ENCODE data around the gene OPCML. TPM values are rescaled to one million over a fixed set of nuclear protein-coding genes. Genes with fewer than 3 reads are reported as not detected.

OPCML gene
- total RNA-seq, 4 donors from 2014 or later = 0.06 to 0.83 (median 0.24) TPM

DNA sequence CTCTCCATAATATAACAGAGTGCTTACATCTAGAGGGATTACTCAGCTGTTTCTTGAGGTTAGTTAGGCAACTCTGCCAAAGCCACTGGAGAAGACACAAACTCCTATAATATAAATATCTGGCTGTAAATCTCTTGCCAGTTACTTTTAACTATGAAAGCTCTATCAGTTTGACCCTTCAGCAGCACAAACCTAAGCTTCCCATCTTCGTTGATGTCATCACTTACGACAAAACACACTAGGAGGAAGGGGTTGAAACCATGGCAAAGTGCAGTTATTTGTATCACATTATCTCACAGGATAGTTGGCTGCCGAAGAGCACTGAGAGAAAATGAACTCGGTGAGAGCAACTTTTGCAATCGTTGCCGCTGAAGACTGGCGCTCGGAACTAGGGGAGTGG, 922.1 kb downstream of the OPCML start:
- Histone ChIP-seq H3K27me3 (peaks cover 0 to 4% (median 0%) of the 10 kb centered on the region in 4 donors), H3K36me3 (no peaks in the 10 kb centered on the region), H3K27ac (replicated peaks in 1 of 4) (no peak overlapping the region), H3K9me3 (no peaks in the 10 kb centered on the region), H3K4me3 (no peak overlapping the region), H3K4me1 (no peaks in the 10 kb centered on the region)
- intact Hi-C loops (cut with DNase I) = no loop called here
- DNase-seq (ENCODE audit: extremely low spot score) = peak; percentile 53
- 83% methylated on average over 8 of the region's 8 CpGs for WGBS
- TF ChIP-seq POLR2AphosphoS5 (IDR thresholded peaks at IDR 0.05) (no peak), EP300 (IDR thresholded peaks at IDR 0.05) (no peak), CTCF (IDR thresholded peaks at IDR 0.05) (no peak), POLR2A (IDR thresholded peaks at IDR 0.05; ENCODE audit: low read depth) (no peak)

- 63% methylated on average over 2 of the region's 2 CpGs for WGBS
- Histone ChIP-seq H3K36me3 (no peaks in the 10 kb centered on the region), H3K27ac (replicated peaks in 1 of 4) (no peak overlapping the region), H3K4me1 (no peaks in the 10 kb centered on the region), H3K4me3 (no peak overlapping the region), H3K9me3 (no peaks in the 10 kb centered on the region), H3K27me3 (peaks cover 0 to 4% (median 0%) of the 10 kb centered on the region in 4 donors)
- intact Hi-C loops (cut with DNase I) = no loop called here
- DNase-seq (ENCODE audit: extremely low spot score) = no peak
- TF ChIP-seq CTCF (IDR thresholded peaks at IDR 0.05) (no peak), POLR2A (IDR thresholded peaks at IDR 0.05; ENCODE audit: low read depth) (no peak), POLR2AphosphoS5 (IDR thresholded peaks at IDR 0.05) (no peak), EP300 (IDR thresholded peaks at IDR 0.05) (no peak)
Observed at GRCh38 chr11:132607575-132607974, 924.7 kb downstream of the OPCML start.

DNA sequence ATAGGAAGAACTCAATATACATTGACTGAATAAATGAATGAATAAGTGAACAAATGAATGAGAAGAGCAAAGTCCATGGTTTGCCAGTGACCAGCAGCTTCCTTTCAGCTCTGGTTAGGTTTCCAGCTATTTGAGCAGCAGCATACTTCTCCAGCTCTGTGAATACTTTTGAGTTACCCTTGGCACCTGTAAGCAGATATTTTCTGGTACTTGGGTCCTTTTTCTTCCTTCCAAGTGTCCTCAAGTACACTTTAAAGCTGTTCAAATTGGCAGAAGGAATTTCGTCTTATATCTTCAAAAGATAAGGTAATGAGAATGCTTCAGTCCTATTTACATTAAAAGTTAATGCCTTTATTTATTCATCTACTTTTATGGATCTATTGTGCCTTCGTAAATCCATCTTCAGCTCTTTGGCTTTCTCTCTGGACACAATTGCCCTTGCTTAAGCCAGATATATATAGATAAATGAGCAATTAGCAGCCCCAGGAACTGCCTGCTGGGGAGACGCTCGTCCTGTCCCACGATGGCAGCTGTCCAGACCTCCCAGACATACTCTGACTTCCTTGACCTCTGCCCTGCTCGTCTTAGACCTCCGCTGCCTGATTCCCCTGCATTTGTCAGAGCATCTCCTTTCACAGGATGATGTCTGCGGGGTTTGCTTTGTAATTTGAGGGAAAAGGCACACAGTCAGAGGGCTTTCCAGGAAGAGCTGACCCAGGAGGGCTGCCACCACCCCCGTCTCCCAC, 926.3 kb downstream of the OPCML start:
- Histone ChIP-seq H3K4me1 (no peaks in the 10 kb centered on the region), H3K27ac (replicated peaks in 1 of 4) (no peak overlapping the region), H3K27me3 (peaks cover 0 to 4% (median 0%) of the 10 kb centered on the region in 4 donors), H3K9me3 (no peaks in the 10 kb centered on the region), H3K4me3 (no peak overlapping the region), H3K36me3 (no peaks in the 10 kb centered on the region)
- peak; percentile 66 for DNase-seq (ENCODE audit: extremely low spot score)
- WGBS = 42% methylated on average over 9 of the region's 9 CpGs
- TF ChIP-seq POLR2AphosphoS5 (IDR thresholded peaks at IDR 0.05) = no peak
- intact Hi-C loops (cut with DNase I) = no loop called here

- H3K27ac ChIP-seq (replicated peaks in 1 of 4) = no peak overlapping the region
- H3K4me1 ChIP-seq = no peaks in the 10 kb centered on the region
- H3K9me3 ChIP-seq = no peaks in the 10 kb centered on the region
- WGBS = 70% methylated on average over 2 of the region's 2 CpGs
- DNase-seq (ENCODE audit: extremely low spot score) = no peak
- no peak for TF ChIP-seq CTCF (IDR thresholded peaks at IDR 0.05)
- TF ChIP-seq POLR2A (IDR thresholded peaks at IDR 0.05; ENCODE audit: low read depth) = no peak
- TF ChIP-seq EP300 (IDR thresholded peaks at IDR 0.05) = no peak
- TF ChIP-seq POLR2AphosphoS5 (IDR thresholded peaks at IDR 0.05) = no peak
- peaks cover 0 to 4% (median 0%) of the 10 kb centered on the region in 4 donors for H3K27me3 ChIP-seq
- intact Hi-C loops (cut with DNase I) = no loop called here
- no peaks in the 10 kb centered on the region for H3K36me3 ChIP-seq
- no peak overlapping the region for H3K4me3 ChIP-seq
Observed at GRCh38 chr11:132604431-132604830, 927.9 kb downstream of the OPCML start.

DNA sequence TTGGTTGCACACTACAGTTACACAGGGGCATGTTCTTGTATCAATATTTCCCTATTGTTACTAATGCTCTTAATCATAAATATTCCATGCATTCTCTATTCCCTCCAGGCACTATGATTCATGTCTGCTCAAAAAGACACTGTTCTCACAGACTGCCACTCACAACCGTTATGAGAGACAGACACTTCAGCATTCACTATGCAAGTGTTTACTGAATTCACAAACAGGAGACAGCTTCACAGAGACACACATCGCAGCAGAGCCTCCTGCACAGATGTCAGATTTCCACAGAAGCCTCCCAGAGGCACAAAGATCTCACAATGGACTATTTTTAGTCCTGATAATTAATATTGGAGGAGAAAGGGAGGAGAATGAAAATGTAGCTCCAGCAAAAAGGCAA, 930.4 kb downstream of the OPCML start:
- Histone ChIP-seq H3K36me3 (no peaks in the 10 kb centered on the region), H3K27ac (replicated peaks in 1 of 4) (no peak overlapping the region), H3K27me3 (peaks cover 0 to 4% (median 0%) of the 10 kb centered on the region in 4 donors), H3K4me1 (no peaks in the 10 kb centered on the region), H3K4me3 (no peak overlapping the region), H3K9me3 (no peaks in the 10 kb centered on the region)
- intact Hi-C loops (cut with DNase I) = no loop called here
- 43% methylated on average over 2 of the region's 2 CpGs for WGBS
- TF ChIP-seq POLR2A (IDR thresholded peaks at IDR 0.05; ENCODE audit: low read depth) (no peak), CTCF (IDR thresholded peaks at IDR 0.05) (no peak), POLR2AphosphoS5 (IDR thresholded peaks at IDR 0.05) (no peak), EP300 (IDR thresholded peaks at IDR 0.05) (no peak)
- DNase-seq (ENCODE audit: extremely low spot score) = peak; percentile 17

Measured in esophagus muscularis mucosa (tissue), 4 donors.